Stimulated activated CD8-positive, alpha-beta memory T cell treated with anti-CD3 and anti-CD28 coated beads, Interleukin-15, amount 100 ng/mL, for 24 hours (primary cell): Measurements from ENCODE around the gene USP25.

Experiments
- DNase-seq: peaks from one replicate; pipeline ENCODE4 v3.0.0-alpha.2; 2020; ENCODE audit warnings: low read depth

Gene USP25

GRCh38 chr21:15809818-15810217 is 80.0 kb downstream of the USP25 start:
- no peak for DNase-seq

GRCh38 chr21:15815285-15815684 is 85.5 kb downstream of the USP25 start:
- no peak for DNase-seq

- no peak for DNase-seq
Observed at GRCh38 chr21:15820327-15820726, 90.5 kb downstream of the USP25 start.

- no peak for DNase-seq
Observed at GRCh38 chr21:15820852-15821379, 91.1 kb downstream of the USP25 start.

- no peak for DNase-seq
Observed at GRCh38 chr21:15823486-15824150, 93.8 kb downstream of the USP25 start.

- DNase-seq = no peak
Observed at GRCh38 chr21:15825700-15826099, 95.9 kb downstream of the USP25 start.

GRCh38 chr21:15826147-15826780 is 96.5 kb downstream of the USP25 start:
- DNase-seq = no peak

GRCh38 chr21:15826908-15827601 is 97.3 kb downstream of the USP25 start:
- DNase-seq = no peak

GRCh38 chr21:15831497-15831896 is 101.7 kb downstream of the USP25 start:
- no peak for DNase-seq

GRCh38 chr21:15837645-15838044 is 107.9 kb downstream of the USP25 start:
- no peak for DNase-seq

- DNase-seq = no peak
Observed at GRCh38 chr21:15839026-15839425, 109.2 kb downstream of the USP25 start.

- no peak for DNase-seq
Observed at GRCh38 chr21:15839601-15840000, 109.8 kb downstream of the USP25 start.

- DNase-seq = no peak
Observed at GRCh38 chr21:15840406-15840805, 110.6 kb downstream of the USP25 start.

GRCh38 chr21:15841856-15842564 is 112.2 kb downstream of the USP25 start:
- no peak for DNase-seq

GRCh38 chr21:15842565-15842880 is 112.7 kb downstream of the USP25 start:
- DNase-seq = no peak

- DNase-seq = no peak
Observed at GRCh38 chr21:15843766-15844165, 114.0 kb downstream of the USP25 start.

GRCh38 chr21:15848634-15849560 is 119.1 kb downstream of the USP25 start:
- DNase-seq = no peak

GRCh38 chr21:15849927-15850326 is 120.1 kb downstream of the USP25 start:
- DNase-seq = no peak

- DNase-seq = no peak
Observed at GRCh38 chr21:15850645-15851044, 120.9 kb downstream of the USP25 start.

GRCh38 chr21:15852146-15852545 is 122.4 kb downstream of the USP25 start:
- DNase-seq = no peak

- DNase-seq = no peak
Observed at GRCh38 chr21:15853126-15853525, 123.3 kb downstream of the USP25 start.

- no peak for DNase-seq
Observed at GRCh38 chr21:15856813-15857212, 127.0 kb downstream of the USP25 start.
